ENCODE results near the gene SPEF2.

SPEF2 gene

DNA sequence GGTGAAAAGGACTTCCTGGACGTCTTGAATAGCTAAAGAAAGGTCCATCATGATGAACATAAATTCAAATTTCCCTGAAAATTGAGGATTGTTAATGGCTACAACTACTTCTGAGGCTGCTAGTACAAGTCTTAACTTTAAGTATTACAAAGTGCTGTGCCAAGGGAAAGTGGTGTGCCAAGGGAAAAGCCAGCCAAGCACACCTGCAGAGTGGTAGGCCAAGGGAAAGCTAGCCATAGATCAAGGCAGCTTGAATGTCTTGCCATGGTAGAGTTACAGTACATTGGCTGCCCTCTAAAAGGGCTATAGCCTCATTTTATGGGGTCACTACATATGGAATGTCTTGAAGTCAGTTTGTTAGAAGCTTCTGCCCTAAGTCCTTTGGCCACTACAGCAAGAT, 64.2 kb downstream of the SPEF2 start:
- Histone ChIP-seq H3K4me3 (ENCODE audit: low read depth, low read length) (no peak overlapping the region), H3K36me3 (no peaks in the 10 kb centered on the region), H3K9me3 (ENCODE audit: severe bottlenecking) (no peaks in the 10 kb centered on the region), H3K27me3 (ENCODE audit: insufficient read depth, low read depth, severe bottlenecking) (peaks cover 56% of the 10 kb centered on the region), H3K27ac (no peak overlapping the region)
- no peak for DNase-seq
- TF ChIP-seq, protein P1, sequence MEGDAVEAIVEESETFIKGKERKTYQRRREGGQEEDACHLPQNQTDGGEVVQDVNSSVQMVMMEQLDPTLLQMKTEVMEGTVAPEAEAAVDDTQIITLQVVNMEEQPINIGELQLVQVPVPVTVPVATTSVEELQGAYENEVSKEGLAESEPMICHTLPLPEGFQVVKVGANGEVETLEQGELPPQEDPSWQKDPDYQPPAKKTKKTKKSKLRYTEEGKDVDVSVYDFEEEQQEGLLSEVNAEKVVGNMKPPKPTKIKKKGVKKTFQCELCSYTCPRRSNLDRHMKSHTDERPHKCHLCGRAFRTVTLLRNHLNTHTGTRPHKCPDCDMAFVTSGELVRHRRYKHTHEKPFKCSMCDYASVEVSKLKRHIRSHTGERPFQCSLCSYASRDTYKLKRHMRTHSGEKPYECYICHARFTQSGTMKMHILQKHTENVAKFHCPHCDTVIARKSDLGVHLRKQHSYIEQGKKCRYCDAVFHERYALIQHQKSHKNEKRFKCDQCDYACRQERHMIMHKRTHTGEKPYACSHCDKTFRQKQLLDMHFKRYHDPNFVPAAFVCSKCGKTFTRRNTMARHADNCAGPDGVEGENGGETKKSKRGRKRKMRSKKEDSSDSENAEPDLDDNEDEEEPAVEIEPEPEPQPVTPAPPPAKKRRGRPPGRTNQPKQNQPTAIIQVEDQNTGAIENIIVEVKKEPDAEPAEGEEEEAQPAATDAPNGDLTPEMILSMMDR (IDR thresholded peaks at IDR 0.05; ENCODE audit: low read depth, low read length): no peak

DNA sequence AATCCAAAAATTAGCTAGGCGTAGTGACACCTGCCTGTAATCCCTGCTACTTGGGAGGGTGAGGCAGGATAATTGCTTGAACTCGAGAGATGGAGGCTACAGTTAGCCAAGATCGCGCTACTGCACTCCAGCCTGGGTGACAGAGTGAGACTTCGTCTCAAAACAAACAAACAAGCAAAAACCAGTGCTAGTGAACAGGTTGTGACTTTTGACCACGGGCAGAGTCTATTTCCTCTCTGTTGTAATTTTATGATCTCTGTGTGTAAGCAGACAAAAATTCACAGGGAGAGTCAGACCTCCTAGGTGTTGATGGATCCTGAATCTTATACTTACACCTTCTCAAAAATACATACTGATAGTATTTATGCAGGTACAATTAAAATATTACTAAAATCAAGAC, 65.8 kb downstream of the SPEF2 start:
- Histone ChIP-seq H3K36me3 (no peaks in the 10 kb centered on the region), H3K9me3 (ENCODE audit: severe bottlenecking) (no peaks in the 10 kb centered on the region), H3K27ac (no peak overlapping the region), H3K4me3 (ENCODE audit: low read depth, low read length) (no peak overlapping the region), H3K27me3 (ENCODE audit: insufficient read depth, low read depth, severe bottlenecking) (peaks cover 49% of the 10 kb centered on the region)
- DNase-seq: no peak
- TF ChIP-seq, protein P1 (IDR thresholded peaks at IDR 0.05; ENCODE audit: low read depth, low read length): no peak

DNA sequence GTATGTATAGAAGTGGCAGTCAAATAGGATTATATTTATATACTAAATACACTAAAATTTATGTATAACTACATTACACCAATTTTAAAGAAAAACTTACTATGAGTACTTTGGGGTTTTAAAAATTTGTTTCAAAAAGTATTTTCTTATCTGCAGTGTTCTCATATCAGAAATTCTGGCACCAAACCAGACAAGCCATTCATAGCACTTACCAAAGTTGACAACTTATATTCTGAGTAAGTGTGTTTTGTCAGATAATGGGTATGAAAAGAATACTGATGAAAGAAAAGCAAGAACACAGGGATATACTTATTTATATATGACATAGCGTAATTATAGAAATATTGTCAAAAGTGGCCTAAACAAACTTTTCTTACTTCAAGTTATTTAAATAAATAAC, 67.5 kb downstream of the SPEF2 start:
- Histone ChIP-seq H3K27ac (no peak overlapping the region), H3K27me3 (ENCODE audit: insufficient read depth, low read depth, severe bottlenecking) (peaks cover 39% of the 10 kb centered on the region), H3K36me3 (no peaks in the 10 kb centered on the region), H3K4me3 (ENCODE audit: low read depth, low read length) (no peak overlapping the region), H3K9me3 (ENCODE audit: severe bottlenecking) (no peaks in the 10 kb centered on the region)
- TF ChIP-seq, protein P1 (IDR thresholded peaks at IDR 0.05; ENCODE audit: low read depth, low read length): no peak
- DNase-seq: no peak

DNA sequence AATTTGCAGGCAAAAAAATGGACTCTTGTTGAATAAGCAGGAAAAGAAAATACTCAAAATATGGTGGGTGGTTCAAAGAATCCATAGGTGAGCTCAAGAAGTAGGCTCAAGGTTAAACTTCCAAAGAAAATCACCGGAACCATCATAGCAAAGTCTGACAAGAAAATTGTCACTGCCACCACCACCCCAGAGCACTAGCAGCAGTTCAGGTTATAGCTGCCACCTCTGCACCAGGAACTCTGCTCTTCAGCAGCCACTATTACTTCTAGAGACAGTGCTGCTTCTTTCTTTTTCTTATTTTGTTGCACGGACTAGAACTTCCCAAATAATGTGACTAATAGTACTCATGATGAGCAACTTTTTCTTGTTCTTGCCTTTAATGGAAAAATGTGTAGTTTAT, 70.3 kb downstream of the SPEF2 start:
- no peak overlapping the region for H3K4me3 ChIP-seq (ENCODE audit: low read depth, low read length)
- H3K27me3 ChIP-seq (ENCODE audit: insufficient read depth, low read depth, severe bottlenecking): peaks cover 46% of the 10 kb centered on the region
- TF ChIP-seq, protein P1 (IDR thresholded peaks at IDR 0.05; ENCODE audit: low read depth, low read length): no peak
- no peak for DNase-seq
- H3K9me3 ChIP-seq (ENCODE audit: severe bottlenecking): no peaks in the 10 kb centered on the region
- H3K27ac ChIP-seq: no peak overlapping the region
- no peaks in the 10 kb centered on the region for H3K36me3 ChIP-seq

DNA sequence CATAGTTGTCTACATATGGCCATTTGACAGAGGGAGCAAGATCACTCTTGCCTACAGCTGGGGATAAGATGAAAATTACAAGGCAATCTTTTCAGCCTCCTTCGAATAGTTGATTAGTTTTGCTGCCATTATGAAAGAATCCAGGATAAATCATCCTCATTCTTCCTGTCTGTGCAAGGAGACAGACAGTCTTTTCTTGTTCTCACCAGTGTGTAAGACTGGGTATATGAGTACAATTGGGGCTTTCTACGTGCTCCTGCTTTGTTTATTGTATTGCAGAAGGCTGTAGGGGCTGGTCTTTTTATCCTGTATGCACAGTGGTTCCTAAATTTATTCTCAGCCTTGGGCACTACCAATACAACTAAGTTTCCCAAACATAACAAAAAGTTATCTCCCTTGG, 76.8 kb downstream of the SPEF2 start:
- DNase-seq: no peak
- Histone ChIP-seq H3K27me3 (ENCODE audit: insufficient read depth, low read depth, severe bottlenecking) (peaks cover 70% of the 10 kb centered on the region), H3K4me3 (ENCODE audit: low read depth, low read length) (no peak overlapping the region), H3K9me3 (ENCODE audit: severe bottlenecking) (no peaks in the 10 kb centered on the region), H3K36me3 (no peaks in the 10 kb centered on the region), H3K27ac (no peak overlapping the region)
- TF ChIP-seq, protein P1 (IDR thresholded peaks at IDR 0.05; ENCODE audit: low read depth, low read length): no peak

DNA sequence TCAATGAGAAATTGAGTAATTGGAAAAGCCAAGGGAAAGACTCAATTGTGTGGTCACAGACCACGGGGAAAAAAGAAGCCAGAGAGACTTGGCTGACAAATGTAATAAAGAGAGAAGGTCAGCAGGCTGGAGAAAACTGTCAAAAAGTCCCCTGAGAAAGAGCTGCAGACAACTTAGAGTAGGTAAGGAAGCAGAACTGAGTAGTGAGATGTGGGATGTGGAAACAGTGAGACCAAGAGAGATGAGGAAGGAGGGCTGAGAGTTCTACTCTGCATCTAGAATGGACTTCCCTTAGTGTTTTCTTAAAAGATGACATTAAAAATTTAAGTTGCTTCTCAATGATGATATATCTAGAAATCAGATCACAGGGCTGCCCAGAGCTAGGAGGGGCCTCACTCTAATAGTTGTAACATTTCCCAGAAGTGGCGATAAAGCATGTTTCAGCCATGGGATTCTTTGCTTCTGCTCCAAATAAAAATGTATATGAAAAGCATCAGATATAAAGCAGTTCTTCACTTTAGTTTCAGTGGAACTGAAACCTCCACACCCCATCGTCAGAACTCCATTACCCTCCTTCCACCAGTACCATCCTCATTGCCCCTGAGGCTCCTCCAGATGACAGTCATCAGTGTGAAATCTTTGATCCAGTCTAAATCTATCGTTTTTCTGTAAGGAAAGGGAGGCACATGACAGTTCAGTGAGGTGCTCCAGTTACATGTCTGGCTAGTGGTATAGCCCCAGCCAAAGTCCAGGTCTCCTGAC, 80.6 kb downstream of the SPEF2 start:
- no peaks in the 10 kb centered on the region for H3K9me3 ChIP-seq (ENCODE audit: severe bottlenecking)
- H3K27ac ChIP-seq: no peak overlapping the region
- peaks cover 70% of the 10 kb centered on the region for H3K27me3 ChIP-seq (ENCODE audit: insufficient read depth, low read depth, severe bottlenecking)
- no peak overlapping the region for H3K4me3 ChIP-seq (ENCODE audit: low read depth, low read length)
- TF ChIP-seq, protein P1 (IDR thresholded peaks at IDR 0.05; ENCODE audit: low read depth, low read length): no peak
- DNase-seq: no peak
- no peaks in the 10 kb centered on the region for H3K36me3 ChIP-seq

Data from WERI-Rb-1 (cell line).